Stimulated activated CD4-positive, alpha-beta T cell treated with anti-CD3 and anti-CD28 coated beads, Interleukin-1b, Interleukin-23, amount 100 ng/mL, for 24 hours (primary cell): ENCODE results near the gene KRT5.

Experiments used
- DNase-seq, 4 experiments: peaks; one replicate each; pipeline ENCODE4 v3.0.0-alpha.2; 2020; ENCODE audit warnings: low read depth in 4 of 4, low spot score in 1 of 4

KRT5 gene

DNA sequence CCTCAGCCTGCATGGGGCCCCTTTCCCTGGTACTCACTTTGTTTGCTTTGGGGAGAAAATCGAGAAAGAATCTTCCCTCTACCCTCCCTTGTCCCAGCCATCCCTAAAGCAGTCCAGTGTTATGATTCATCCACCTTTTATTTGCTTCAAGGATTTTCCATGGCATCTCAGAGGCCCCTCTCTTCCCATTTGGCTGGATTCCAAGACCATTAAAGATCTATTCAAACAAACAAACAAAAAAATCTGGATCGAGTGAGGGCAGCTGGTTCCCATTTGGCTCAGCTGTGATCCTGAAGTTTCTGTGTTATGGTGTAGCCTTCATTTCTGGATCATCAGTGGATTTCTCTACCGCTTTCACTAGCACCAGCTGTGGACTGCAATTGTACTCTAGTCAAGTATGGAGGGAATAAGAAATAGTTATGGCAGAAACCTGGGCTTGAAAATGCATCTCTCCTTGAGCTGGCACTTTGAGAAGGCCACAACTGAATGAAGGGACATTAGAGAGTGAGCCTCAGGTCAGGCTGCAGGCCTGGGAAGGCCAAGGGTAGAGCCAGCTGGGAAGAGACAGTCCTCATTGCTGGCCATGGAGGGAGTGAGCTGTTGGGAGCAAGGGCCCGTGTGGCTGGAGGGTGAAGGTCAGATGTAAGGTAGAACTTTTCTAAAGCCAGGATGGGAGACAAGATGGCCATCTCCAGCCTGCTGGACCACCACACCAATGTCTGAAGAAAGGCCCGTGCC is 19.1 kb upstream of the KRT5 start:
- DNase-seq: no peak

- no peak for DNase-seq
Measured at GRCh38 chr12:52537101-52537500, 16.9 kb upstream of the KRT5 start.

DNA sequence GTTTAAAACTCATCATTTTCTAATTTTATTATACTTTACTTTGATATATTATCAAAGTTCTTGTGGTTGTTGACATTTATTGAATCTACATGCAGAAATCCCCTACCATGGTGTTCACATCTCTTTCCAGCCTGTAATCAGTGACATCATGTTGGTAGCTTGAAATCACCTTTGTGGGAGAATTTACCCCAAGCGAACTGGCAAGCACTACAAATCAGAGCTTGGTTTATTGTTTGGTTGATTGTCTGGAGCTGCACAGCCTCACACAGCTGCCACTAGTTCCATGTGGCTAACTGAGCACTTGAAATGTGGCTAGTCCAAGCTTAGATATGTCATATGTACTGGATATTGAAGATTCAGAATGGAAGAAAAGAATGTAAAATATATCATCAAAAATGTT is 15.4 kb upstream of the KRT5 start:
- DNase-seq: no peak

- DNase-seq: no peak
Measured at GRCh38 chr12:52534482-52534881, 14.3 kb upstream of the KRT5 start.

- no peak for DNase-seq
Measured at GRCh38 chr12:52533686-52534470, 13.7 kb upstream of the KRT5 start.

- no peak for DNase-seq
Measured at GRCh38 chr12:52532636-52533035, 12.4 kb upstream of the KRT5 start.

GRCh38 chr12:52531566-52532300 is 11.5 kb upstream of the KRT5 start:
- no peak for DNase-seq

- no peak for DNase-seq
Measured at GRCh38 chr12:52530905-52531304, 10.7 kb upstream of the KRT5 start.

DNA sequence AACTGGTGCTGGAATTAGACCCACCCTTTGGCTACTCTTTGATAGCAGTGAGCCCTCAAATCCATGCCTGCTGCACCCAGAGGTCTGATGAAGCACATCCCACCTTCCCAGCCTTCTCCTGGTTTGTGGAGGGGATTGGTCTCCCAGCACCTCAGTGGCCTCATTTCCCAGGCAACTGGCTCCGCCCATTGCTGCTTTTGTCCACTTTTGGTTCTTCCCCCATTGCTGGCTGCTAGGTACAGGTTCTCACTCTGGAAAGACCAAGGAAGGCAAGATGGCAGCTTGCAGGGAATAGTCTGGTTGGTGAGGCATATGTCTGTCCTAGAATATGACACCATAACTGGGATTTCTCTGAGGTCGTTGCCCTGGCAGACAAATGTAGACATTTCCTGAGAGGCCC is 10.2 kb upstream of the KRT5 start:
- DNase-seq: no peak

GRCh38 chr12:52529846-52530245 is 9.7 kb upstream of the KRT5 start:
- no peak for DNase-seq

GRCh38 chr12:52529417-52529816 is 9.2 kb upstream of the KRT5 start:
- DNase-seq: no peak

GRCh38 chr12:52528641-52529143 is 8.5 kb upstream of the KRT5 start:
- no peak for DNase-seq

DNA sequence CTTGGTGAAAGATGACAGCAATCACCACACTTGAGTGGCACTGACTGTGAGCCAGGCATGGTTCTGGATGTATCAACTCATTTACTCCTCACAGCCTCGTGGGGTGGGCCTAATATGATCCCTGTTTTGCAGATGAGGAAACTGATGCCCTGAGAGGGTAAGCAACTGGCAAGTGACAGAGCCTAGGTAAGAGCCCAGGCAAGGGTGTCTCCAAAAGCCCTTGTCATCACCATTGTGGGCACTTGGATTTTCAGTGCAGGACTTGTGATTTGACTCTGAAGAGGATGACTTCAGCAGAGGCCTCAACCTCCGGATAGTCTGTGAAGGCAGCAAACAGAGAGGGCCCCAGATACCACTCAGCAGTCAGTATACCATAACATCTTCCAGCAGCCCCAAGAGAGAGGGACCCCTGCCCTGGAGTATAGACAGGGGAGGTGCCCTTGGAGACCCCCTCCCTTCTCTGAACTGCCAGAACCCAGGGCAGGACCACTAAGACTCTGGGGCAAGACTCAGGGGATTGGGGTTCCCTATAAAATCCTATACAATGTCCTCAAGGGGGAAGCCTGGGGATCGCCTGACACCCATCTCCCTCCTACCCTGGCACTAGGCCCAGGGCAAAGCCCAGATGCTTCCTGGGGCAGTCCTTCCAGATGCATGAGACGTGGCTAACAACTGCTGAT is 7.1 kb upstream of the KRT5 start:
- no peak for DNase-seq

DNA sequence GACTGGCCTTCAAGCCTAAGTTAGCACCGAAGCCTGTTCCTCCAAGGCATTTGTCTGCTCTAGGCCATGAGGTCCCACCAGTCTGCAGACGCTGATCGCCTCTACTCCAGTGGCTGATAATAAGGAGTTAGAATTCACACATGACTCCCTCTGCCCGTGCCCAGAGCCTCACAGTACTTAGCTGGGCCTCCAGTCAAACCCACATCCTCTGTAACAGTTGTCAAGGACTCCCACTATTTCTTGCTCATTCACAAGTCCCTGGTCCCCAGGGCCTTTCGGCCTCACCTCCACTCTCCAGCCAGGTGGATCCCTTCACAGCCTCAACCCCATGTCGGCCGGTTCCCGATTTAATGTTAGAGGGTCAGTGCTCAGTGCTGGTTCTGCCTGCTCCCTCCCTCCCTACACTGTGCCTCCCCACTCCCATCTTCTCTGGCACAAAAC is 6.3 kb upstream of the KRT5 start:
- no peak for DNase-seq

DNA sequence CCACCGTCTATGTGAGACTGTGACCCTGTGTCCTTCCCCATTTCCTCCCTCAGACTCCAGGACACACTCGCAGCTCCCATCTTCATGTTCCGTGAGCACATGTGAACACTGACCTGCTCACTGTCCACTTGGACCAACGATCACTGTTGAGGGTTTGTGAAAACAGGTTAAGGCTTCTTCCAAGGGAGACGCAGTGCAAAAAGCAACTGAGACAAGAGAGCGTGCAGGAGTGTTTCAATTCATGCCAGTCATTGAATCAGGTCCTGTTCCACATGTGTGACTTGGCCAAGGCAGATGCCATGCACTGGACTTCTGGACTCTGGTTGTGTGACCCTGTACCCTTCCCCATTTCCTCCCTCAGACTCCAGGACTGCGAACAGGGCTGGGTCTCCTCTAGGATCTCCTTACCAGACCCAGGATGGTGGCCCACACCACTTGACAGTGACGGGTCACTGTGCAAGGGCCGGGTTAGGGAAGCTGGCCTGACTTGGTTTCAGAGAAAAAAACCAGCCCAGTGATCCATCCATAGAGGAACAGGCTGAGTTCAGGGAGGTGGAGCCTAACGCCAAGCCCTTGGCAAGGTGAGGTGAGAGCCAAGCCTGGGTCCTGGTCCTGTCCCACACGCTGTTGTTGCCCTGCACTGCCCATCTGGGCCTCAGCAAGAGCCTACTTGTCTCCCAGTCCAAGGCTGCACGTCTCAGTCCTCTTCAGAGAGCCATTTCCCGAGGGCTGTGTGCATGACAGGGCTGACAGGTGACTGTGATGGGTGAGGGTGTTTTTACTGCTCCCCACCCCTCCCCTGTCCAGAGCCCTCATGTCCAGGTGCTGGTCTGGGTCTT is 5.7 kb upstream of the KRT5 start:
- DNase-seq: no peak

DNA sequence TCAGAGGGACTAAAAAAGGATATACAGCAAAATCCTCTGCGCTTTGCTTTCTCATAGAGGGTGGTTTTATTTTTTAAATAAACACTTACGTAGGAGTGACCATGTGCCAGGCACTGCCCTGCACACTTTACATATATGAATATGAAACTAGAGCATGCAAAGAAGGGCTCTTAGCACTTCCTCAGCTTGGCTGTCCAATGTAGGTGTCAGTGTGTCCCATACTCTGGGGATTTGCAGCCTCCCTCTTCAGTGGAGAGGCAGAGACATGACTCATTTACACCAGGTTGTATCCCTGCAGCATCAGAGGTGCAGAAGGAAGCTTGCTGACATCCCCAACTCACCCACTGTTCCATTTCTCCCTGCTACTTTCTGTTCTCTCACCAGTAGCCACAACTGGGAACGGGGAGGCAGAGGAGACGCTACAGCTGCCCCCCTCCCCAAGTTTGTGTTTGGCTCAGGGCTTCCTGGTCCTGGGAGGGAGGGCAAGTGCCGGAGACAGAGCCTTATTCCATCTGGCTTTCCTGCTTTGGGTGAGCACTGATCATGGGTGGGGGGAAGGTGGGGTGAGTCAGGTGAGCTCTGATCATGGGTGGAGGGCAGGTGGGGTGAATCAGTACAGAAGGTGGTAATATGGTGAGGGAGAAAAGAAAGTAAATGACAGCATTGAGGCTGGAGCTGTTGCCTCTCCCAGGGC is 4.9 kb upstream of the KRT5 start:
- DNase-seq: no peak

DNA sequence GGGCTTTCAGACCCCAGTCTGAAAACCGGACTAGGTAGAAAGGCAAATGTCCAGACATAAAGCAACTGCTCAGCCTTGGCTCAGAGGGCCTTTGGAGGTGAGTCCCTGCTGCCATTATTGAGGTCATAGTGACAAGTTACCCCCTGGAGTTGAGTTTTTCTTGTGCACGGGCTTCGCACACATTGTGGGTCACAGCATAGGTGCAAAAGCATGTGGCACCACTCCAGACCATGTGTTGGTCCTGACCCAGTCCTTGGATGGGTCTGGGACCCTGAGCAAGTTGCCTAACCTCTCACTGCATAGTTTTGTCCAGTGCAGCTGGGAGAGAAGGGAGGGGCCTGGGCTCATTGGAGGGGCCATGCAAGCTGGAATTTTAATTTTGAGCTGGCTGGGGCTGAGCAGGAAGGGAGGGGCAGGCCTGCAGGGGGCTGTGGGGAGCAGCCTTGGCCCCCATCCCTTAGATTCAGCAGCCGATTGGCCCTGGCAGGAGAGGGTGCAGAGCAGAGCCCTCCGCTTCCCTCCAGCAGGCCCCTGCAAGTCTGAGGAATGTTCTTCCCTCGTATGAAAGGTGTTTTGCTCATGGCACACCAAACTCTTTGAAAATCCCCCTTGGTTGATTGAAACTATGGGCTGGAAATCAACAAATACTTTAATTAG is 4.2 kb upstream of the KRT5 start:
- DNase-seq: no peak

- DNase-seq: no peak
Measured at GRCh38 chr12:52523824-52524223, 3.6 kb upstream of the KRT5 start.

DNA sequence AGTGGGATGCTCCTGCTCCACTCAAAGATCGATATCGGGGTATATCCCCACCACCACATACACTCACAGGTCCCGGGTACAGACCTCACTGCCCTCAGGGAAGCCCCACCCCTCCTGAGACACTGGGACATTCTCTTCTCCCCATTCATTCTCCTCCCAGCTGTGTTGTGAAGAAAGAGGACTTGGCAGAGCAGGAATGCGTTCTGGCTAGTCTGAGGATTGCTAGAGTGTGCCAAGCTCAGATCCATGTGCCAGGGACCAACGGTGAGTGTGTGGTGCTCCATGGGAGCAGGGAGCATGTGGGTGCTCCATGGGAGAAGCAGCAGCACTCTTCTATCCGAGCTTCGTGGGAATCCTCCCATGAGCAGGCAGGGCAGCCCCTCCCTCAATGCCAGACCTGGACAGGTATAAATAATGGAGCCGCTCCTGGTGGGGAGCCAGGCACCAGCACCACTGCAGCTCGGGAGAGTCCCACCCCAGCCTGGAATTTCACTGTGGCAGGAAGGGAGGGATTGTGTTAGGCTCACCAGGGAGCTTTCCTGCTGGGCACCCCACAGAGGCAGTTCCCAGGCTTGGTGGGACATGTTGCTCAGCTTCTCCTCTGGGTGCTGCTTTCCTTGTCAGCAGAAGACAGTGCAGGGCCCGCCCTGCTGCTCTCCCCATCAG is 2.3 kb upstream of the KRT5 start:
- DNase-seq: no peak
